Umbilical cord (tissue), 2 donors: ENCODE data around the gene LRP5. TPM values are rescaled to one million over a fixed set of nuclear protein-coding genes. Genes with fewer than 3 reads are reported as not detected.
A peak's percentile ranks its signal among the peaks of the same experiment; 100 is the strongest.

ENCODE experiments used
- DNase-seq: peaks from one replicate; pipeline ENCODE4 v3.0.0-alpha.2; 2015; ENCODE audit warnings: low spot score
- total RNA-seq: library from RNA; depleted of rRNA; stranded (reverse); fragments of >200 nt; gene quantifications from one replicate; pipeline ENCODE4 v1.2.3, GENCODE V29; 2014; ENCODE audit warnings: low replicate concordance; ENCODE audit not compliant: insufficient read depth

LRP5 gene
- total RNA-seq, 1 donor from 2014 or later: 50.6 TPM

DNA sequence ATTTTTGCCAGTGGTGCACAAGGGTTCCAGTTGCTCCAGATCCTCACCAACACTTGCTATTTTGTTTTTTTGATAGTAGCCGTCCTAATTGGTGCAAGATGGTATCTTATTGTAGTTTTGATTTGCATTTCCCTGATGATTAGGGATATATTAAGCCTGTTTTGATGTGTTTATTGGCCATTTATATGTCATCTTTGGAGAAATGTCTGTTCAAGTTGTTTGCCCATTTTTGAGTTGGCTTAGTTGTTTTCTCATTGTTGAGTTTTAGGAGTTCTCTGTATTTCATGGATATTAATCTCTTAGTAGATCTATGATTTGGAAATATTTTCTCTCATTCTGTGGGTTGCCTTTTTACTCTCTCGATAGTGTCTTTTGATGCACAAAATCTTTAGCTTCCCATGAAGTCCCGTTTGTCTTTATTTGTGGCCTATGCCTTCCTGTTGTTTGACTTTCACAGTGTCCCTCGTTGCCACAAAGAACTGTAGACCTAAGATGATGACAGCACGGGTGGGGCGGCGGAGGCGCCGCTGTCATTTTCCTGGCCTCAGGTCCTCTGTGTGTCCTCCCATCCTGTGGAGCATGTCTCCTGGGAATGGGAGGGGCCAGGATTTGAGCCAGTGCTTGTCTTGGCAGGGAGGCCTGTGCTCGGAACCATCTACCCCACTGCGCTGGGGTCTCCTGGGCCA is 33.5 kb downstream of the LRP5 start:
- DNase-seq: no peak

DNA sequence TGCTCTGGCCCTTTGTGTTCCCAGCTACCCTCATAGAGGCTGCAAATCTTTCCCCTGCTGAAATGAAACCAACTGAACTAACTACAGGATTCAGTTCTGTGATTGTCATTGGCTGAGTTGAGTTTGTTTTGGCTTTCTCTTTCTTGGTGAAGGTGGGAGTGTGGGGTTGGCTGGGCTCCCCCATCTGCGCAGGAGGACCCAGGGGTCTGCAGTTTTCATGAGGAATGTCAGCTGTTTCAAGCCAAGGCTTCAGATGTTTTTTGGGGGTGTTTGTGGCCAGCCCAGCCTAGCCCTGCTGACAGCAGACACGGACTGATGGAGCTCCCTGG is 34.0 kb downstream of the LRP5 start:
- no peak for DNase-seq

DNA sequence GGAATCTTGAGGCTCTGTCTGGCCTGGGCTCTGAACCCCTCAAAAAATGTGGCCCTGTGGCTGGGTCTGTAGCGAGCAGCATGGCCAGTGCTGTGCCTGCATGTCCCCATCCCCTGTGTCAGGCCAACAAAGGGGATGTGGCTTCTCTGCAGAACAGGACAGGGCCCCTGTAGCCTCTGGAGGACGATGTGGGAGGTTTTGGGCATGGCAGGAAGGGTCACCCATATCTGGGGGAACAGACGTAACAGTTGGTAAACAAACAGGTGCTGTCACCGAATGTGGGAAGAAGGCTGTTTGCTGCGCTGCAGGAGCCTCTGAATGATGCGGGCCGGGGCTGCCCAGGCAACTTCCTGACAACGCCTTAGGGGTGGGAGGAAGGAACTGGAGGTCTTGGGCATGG is 35.0 kb downstream of the LRP5 start:
- no peak for DNase-seq

DNA sequence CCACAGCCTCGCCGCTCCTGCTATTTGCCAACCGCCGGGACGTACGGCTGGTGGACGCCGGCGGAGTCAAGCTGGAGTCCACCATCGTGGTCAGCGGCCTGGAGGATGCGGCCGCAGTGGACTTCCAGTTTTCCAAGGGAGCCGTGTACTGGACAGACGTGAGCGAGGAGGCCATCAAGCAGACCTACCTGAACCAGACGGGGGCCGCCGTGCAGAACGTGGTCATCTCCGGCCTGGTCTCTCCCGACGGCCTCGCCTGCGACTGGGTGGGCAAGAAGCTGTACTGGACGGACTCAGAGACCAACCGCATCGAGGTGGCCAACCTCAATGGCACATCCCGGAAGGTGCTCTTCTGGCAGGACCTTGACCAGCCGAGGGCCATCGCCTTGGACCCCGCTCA is 35.5 kb downstream of the LRP5 start:
- no peak for DNase-seq

DNA sequence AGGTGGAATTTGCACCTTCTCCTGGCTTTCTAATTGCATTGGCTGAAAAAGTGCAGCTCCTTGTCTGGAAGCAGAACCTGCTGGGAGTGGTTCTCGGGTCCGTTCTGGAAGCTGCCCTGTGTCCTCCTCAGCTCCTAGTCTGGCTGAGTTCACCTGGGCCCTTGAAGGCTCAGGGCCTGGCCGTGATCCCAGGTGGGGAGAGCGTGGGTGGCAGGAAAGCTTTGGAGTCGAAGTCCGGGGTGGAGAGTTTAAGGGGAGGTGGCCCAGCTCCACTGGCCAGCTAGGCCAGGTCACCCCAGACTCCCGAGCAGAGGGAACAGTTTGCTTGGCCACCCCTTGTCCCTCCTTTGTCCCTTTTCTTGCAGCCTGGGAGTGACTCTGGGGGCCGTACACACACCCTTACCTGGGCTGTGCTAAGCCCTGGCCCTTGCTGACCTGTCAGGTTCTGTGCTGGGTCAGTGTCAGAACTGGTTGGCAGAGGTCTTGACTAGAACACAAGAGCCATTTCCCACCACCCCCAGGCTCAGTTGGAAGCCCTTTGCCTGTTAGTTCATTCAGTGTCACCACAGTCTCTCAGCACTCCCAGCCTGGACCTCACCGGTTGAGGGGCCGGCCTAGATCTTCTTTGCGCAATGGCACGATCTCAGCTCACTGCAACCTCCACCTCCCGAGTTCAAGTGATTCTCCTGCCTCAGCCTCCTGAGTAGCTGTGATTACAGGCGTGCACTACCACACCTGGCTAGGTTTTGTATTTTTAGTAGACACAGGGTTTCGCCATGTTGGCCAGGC is 37.3 kb downstream of the LRP5 start:
- DNase-seq: no peak

DNA sequence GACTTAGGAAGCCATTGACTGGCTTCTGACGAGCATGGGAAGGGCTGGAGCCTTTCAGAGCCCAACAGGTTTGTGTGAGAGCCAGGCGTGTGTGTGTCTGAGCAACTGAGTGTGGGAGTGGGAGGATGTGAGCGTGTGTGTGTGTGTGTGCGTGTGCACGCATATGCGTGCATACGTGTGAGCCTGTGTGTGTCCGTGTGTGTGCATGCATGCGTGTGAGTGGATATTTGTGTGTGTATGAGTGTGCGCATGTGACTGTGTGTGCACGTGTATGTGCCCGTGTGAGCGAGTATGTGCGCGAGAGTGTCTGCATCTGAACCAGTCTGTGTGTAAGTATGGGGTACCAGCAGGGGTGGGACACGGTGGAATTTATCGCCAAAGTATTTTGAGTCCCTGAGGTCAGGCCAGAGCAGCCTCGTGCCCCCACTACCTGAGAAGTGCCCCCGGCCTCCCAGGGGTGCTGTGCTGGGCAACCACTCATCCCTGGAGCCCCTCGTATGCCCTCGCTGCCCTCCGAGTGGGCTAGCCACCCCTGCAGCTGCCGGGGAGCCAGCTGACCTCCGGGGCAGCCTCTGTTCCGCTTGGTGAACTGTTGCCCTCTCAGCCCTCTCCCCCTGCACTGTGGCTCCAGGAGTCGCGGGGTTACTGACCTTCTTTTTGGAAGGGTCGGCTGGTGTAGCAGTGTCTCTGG is 38.5 kb downstream of the LRP5 start:
- no peak for DNase-seq

DNA sequence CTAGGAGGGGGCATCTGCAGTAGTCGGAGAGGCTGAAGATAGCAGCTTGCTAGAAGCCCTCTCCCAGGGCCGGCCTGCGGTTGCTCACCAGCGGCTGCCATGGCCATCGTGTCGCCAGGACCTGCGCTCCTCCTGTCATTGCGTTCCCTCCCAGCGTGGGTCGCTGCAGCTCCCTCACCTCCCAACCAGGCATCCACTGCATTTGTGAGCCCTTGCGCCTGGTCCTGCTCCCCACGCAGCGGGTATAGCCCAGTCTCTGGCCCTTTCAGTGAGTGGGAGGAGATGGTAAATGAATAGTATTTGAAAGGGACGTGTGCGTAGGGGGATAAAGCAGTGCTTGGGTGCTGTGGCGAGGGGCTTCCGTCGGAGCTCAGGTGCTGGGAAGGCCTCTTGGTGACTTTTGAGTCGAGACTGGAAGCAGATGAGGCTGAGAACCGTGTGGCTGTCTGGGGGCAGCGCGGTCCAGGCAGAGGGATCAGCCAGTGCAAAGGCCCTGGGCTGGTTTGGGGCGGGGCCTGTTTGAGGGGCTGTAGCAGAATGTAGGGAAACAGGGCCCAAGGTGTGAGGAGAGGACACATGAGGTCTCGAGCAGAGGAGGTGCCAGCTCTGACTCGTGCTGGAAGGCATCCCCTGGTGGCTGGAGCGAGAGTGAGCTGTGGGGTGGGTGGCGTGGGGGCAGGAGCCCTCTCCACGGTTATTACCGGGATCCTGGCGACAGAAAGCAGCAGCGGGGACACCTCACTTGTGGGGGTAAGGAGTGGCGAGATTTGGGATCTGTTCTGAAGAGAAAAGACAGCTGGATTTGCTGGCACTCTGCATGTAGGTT is 39.3 kb downstream of the LRP5 start:
- no peak for DNase-seq

DNA sequence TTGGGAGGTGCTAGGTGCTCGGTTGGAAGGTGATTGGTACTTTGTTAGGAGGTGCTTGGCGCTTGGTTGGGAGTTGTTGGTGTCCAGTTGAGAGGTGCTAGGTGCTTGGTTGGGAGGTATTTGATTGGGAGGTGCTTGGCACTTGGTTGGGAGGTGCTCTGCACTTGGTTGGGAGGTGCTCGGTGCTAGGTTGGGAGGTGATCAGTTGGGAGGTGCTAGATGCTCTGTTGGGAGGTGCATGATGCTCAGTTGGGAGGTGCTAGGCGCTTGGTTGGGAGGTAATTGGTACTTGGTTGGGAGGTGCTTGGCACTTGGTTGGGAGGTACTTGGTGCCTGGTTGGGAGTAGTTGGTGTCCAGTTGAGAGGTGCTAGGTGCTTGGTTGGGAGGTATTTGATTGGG is 40.2 kb downstream of the LRP5 start:
- DNase-seq: no peak

DNA sequence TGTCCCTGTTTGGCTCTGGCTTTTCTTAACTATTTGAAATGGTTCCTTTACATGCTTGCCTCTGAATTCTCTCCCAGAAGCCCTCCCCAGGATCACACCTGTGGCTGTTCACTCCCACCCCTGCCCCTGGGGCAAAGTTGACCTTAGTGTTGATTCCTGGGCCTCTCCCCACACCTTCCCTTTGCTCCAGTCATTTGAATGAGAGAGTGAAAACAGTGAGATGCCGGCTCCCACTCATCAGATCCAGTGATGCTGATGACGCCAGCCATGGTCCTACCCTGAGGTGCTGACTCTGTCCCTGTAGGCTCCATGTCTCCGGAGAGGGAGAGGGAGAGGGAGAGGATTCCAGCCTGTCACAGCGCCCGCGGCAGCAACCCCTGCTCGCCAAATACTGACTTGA is 40.7 kb downstream of the LRP5 start:
- DNase-seq: no peak

DNA sequence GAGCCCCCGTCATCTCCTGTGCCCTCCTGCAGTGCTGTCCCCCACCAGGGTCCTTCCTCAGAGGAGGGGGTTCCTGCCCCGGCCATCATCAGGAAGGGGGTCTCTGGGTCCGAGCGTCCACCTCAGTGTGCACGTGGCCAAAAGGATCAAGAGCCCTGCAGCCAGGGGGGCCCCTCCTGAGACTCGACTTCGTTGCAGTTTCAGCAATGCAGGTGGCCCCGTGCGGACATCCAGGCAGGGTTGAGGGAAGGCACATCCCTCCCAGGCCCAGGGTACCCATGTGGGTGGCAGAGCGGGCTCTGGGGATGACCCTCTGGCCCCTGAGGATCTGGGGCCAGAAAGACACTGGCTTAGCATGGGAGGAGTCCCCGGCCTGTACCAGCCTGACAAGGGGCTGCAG is 41.3 kb downstream of the LRP5 start:
- no peak for DNase-seq

DNA sequence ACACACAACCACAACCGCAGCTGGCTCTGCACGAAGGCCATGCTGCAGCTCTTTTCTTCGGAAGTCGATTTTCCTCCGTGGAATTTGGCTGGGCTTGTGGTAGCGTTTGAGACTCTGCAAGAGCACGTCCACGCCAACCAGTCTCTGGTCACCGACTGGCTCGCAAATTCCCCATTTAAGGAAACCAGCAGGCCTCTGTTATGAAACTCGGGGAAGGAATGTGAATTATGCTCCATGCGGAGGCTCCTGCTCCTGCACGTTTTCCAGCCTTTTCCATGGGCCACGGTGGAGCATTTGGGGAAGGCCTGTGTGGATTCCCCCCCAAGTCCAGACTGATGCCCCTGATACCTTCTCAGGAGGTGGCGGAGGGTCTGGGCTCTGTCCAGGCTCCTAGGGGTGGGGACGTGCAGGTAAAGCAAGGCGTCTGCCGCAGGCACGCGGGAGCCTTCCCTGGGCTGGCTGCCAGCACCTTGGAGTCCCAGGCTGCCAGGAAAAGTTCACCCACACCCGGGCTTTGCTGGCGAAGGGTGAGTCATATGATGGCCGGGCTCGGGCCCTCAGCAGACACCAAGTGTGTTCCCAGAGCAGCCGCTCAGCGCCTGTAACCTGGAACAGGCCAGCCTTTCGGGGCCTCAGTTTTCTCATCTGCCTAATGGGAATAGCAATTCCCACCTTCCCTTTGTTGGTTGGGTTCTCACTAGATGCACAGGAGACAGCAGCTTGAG is 41.9 kb downstream of the LRP5 start:
- peak; percentile 90 for DNase-seq

DNA sequence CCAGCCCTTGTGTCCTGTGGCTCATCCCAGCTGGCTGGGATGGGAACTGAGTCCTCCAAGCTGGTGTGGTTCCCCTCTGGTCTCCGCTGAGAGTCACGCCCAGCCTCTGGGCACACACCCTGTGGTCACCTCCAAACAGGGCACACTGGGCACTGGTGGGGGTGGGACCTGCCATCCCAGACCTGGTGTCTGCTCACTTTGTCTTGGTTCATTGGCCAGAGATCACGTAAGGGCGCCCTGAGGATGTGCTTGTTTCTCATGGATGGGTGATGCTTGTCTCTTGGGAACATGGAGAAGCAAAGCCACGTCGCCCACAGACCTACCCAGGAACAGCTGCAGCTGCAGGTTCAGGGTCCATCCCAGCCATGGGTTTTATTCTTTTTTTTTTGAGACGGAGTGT is 43.1 kb downstream of the LRP5 start:
- no peak for DNase-seq

DNA sequence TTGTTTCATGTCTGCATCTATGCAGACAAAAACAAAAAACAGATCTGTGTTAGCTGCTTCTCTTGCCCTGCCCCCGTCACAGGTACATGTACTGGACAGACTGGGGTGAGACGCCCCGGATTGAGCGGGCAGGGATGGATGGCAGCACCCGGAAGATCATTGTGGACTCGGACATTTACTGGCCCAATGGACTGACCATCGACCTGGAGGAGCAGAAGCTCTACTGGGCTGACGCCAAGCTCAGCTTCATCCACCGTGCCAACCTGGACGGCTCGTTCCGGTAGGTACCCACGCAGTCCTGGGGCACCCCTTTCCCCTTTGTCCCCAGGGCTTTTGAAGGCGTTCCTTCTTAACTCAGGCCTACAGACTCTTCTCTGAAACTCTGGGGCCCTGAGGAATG is 45.2 kb downstream of the LRP5 start:
- no peak for DNase-seq

DNA sequence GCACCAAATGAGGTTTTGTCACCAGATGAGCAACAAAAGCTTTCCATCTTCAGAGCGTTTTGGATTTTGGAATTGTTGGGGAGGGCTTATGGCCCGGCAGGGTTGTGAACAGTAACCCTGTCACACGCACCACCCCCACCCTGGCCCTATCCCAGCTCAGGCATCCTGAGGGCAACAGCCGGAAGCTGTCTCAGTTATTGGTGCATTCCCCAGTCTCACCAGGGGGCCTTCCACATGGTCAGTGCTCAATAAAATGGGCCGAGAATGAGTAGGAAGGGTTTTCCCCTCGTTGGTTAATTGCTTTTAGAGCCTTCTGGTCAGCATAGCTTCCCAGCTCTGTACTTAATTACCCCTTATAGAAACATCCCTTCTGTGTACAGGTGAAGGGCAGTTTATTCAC is 46.0 kb downstream of the LRP5 start:
- DNase-seq: no peak

DNA sequence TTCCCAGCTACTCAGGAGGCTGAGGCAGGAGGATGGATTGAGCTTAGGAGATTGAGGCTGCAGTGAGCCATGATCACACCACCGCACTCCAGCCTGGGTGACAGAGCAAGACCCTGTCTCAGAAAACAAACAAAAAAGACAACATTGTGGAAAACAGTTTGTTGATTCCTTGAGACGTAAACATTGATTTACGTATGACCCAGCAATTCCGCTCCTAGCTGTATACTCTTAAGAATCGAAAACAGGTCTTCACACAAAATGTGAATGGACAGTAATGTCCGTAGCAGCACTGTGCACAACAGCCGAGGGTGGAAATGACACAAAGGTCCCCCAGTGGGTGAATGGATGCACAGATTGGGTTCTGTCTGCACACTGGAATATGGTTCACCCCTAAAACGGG is 49.3 kb downstream of the LRP5 start:
- DNase-seq: no peak

DNA sequence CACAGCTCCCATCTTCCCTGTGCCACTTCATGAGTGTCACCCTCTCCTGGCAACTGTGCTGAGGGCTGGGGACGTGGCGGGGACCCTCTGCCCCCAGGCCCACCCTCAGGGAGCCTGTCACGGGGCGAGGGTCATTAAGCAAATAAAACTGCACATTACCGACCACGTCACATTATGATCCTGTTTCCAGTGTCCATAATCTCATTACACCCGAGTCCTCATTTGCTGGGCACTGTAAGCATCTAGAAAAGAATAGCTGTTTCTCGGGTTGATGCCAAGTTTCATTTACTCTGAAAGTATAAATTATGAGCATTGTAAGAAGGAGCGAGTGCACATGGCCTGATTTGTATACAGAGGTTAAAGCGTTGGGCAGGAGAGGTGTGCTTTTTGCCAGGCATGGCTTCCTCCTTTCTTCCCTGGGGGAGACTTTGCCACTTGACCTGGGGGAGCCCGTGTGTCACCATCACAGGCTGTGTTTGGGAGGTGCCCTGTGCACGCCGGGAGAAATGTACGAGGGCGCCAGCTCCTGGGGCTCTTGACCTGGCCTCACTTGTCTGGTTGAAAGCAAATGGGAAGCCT is 50.5 kb downstream of the LRP5 start:
- no peak for DNase-seq

DNA sequence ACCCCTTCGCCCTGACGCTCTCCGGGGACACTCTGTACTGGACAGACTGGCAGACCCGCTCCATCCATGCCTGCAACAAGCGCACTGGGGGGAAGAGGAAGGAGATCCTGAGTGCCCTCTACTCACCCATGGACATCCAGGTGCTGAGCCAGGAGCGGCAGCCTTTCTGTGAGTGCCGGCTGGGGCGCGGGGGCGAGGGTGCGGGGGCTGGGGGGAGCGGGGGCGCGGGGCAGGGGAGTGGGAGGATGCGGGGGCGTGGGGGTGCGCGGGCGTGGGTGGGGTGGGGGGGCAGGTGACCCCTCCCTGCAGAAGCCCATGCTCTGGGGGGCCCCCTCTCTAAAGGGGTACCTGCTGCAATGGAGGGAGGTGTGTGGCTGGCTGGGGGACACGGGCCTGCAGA is 51.4 kb downstream of the LRP5 start:
- no peak for DNase-seq

DNA sequence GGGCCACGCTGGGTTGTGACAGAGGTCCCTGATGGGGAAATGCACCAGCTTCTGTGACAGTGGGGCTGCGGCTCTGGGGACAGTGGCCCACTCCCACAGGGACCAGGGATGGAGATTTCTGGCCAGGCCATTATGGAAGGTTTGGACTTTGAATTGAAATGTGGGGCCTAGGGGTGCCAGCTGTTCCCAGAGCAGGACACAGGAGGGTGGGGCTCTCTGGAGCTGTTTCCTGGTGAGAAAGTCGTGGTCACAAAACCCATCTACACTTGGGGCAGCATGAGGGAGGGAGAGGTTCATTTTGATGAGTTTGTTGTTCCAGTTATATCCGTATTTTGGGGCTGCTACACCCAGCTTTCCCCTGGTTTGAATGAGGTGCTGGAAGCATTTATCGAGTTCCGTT is 52.2 kb downstream of the LRP5 start:
- DNase-seq: no peak

DNA sequence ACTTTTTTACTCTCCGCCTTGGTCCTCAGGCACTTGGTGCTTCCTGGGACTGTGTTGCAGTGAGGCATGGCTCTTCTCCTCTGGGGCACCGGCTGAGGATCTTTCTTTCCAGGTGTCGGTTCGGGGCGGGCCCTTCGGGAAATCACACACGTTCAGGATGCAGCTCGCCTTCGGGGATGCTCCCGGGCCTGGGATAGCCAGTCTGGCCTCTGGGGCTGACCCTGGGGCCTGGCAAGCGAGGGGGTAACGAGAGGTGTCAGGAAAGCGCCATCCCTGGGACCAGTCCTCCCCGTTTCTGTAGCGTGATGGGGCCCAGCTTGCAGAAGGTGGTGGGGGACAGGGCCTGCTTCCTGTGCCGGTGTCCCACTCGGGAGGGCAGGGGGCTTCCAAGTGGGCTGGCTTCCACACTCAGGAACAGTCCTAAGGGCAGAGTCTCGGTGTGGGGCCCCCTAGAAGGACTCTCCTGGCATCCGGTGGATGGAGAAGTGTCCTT is 53.6 kb downstream of the LRP5 start:
- no peak for DNase-seq

DNA sequence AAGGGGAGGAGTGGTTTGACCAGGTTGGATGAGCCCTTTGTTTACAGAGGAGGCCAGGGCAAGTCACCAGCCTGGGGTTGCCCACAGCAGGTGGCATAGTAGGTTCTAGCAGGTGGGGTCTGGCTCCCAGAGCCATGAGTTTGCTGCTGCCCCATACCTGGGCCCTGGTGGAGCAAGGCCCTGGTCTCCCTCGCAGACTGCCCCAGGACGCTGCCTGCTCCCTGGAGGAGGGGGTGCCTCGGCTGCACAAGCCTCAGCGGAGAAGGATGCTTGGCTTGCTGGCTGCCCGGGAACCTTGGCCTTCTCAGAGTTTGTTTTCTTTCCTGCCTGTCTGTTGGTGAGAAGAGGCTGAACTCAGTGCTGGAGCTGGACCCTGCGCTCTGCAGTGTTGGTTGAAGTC is 54.9 kb downstream of the LRP5 start:
- no peak for DNase-seq

DNA sequence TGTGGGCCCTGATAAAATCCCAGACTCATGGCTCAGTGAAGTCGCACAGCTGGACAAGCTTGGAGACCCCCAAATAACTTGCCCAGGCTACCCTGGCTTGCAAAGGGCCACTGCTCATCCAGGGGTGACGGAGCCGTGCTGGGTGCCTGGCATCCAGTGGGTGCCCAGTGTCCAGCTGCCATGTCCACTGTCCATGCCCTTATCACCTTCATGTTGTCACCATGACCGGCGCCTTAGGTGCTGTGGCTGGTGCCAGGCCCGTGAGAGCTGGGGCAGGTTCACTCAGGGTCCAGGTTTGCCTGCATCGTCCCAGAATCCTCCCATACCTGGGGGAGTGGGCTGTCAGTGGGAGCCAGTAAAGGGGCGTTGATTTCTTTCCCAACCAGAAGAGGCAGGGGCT is 57.4 kb downstream of the LRP5 start:
- DNase-seq: no peak
